ENCODE measurements around the gene LARP6. TPM values are rescaled to one million over a fixed set of nuclear protein-coding genes. Genes with fewer than 3 reads are reported as not detected.

Gene LARP6
- total RNA-seq, result 1 to 10 TPM; 1.7 to 2.7 TPM

GRCh38 chr15:70853973-70854665, at the start of gene LARP6:
LARP6 (minus strand) TSS chr15:70854157; CDS start chr15:70854088, 69 bp downstream.

GRCh38 chr15:70892002-70892911, 38.3 kb upstream of the LARP6 start, which contains the start of the genes LRRC49 and THAP10:
LRRC49 (plus strand) TSS chr15:70892826; CDS start chr15:70892895, 69 bp downstream.
THAP10 (minus strand) TSS chr15:70892433; CDS start chr15:70892272, 161 bp downstream.

Other genes with a start within 250 kb of the LARP6 start
- gene UACA, start 90.6 kb downstream of the LARP6 start, total RNA-seq, result 10 to 100 TPM; 33.3 to 43.7 TPM
- gene THAP10, start 38.3 kb upstream of the LARP6 start, total RNA-seq, result 1 to 10 TPM; 1.0 to 3.7 TPM
- 1 to 10 TPM; 2.8 to 3.7 TPM for gene LRRC49, start 38.7 kb upstream of the LARP6 start, total RNA-seq